ENCODE results near the gene FBXW2.

The FBXW2 gene

DNA sequence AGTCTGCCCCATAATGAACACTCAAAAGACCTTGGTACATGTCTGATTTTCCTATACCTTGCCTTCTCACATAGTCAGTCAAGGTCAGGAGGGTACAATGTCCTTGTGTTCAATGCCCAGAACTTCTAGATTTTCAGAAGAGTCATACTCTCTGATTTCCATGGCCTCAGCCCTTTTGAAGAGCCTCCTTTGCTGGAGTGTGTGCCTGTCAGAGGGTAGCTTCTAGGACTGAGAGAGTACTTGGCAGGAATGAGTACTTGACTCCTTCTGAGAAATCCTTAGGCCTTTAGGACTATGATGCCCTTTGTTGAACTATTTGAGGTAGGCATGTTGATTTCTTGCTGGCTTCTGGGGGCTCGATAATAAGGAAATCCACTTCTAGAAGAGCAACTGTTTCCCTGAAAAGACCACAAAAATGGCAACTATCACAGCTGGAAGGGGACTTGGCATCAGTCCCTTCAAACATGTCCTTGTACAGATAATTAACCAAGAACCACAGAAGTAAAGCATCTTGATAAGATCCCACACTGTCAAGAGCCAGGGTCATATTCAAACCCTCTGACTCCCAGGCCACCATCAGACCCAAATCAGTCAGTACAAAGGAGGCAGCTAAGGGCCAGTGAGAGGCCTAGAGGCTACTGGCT, 68.3 kb downstream of the FBXW2 start:
- DNase-seq (ENCODE audit: low spot score): no peak
- in situ Hi-C loops (cut with MboI; ENCODE audit: low pct_unique_long_range_greater_than_20kb, low sequenced_read_pairs, unreplicated experiment): loop anchor here (25.0 kb wide), 1 partner anchor 662 kb away; no protein-coding TSS in a partner anchor
- TF ChIP-seq, protein P1, sequence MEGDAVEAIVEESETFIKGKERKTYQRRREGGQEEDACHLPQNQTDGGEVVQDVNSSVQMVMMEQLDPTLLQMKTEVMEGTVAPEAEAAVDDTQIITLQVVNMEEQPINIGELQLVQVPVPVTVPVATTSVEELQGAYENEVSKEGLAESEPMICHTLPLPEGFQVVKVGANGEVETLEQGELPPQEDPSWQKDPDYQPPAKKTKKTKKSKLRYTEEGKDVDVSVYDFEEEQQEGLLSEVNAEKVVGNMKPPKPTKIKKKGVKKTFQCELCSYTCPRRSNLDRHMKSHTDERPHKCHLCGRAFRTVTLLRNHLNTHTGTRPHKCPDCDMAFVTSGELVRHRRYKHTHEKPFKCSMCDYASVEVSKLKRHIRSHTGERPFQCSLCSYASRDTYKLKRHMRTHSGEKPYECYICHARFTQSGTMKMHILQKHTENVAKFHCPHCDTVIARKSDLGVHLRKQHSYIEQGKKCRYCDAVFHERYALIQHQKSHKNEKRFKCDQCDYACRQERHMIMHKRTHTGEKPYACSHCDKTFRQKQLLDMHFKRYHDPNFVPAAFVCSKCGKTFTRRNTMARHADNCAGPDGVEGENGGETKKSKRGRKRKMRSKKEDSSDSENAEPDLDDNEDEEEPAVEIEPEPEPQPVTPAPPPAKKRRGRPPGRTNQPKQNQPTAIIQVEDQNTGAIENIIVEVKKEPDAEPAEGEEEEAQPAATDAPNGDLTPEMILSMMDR (IDR thresholded peaks at IDR 0.05; ENCODE audit: extremely low read depth, insufficient read depth, missing control alignments): no peak

DNA sequence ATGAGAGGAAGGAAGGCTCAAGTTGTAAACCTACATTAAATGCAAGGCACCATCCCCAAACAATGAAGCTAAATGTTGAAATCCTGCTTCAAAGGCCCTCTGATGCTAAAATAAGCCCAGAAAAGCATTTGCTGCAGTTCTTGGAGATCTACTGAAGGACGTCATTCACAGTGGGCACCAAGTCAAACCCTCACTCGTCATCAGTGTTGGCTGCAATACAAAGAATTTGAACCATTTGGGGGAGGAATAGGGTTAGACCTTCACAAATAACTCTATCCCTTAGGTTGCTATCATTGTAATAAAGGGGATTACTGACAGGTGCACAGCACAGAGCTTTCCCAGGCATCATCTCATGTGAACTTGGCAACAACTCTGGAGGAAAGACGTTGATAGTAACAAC, 69.7 kb downstream of the FBXW2 start:
- in situ Hi-C loops (cut with MboI; ENCODE audit: low pct_unique_long_range_greater_than_20kb, low sequenced_read_pairs, unreplicated experiment): no loop called here
- TF ChIP-seq, protein P1 (IDR thresholded peaks at IDR 0.05; ENCODE audit: extremely low read depth, insufficient read depth, missing control alignments): no peak
- no peak for DNase-seq (ENCODE audit: low spot score)

GRCh38 chr9:120720404-120720803, 72.8 kb downstream of the FBXW2 start:
- TF ChIP-seq, protein P1 (IDR thresholded peaks at IDR 0.05; ENCODE audit: extremely low read depth, insufficient read depth, missing control alignments): no peak
- in situ Hi-C loops (cut with MboI; ENCODE audit: low pct_unique_long_range_greater_than_20kb, low sequenced_read_pairs, unreplicated experiment): no loop called here
- DNase-seq (ENCODE audit: low spot score): no peak

- TF ChIP-seq, protein P1 (IDR thresholded peaks at IDR 0.05; ENCODE audit: extremely low read depth, insufficient read depth, missing control alignments): peak; percentile 11
- in situ Hi-C loops (cut with MboI; ENCODE audit: low pct_unique_long_range_greater_than_20kb, low sequenced_read_pairs, unreplicated experiment): no loop called here
- no peak for DNase-seq (ENCODE audit: low spot score)
Observed at GRCh38 chr9:120718316-120718715, 74.9 kb downstream of the FBXW2 start.

DNA sequence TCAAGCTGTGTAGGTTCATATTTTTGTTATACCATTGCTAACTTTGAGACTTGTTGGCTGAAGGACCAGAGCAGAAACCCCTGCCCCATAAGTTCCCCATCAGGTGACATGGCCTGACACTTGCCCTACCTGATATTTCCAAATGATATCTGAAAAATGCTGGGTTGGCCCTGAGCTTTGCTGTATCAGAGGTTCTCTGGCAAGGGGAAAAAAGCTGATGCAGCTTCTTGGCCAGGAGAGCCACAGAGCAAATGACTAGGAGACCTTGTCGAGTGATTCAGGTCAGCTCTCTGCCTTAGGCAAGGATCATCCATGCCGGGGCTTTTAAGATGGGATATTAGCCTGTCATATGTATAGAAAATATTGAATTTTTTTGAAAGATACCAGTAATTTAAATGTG, 76.0 kb downstream of the FBXW2 start:
- in situ Hi-C loops (cut with MboI; ENCODE audit: low pct_unique_long_range_greater_than_20kb, low sequenced_read_pairs, unreplicated experiment): no loop called here
- DNase-seq (ENCODE audit: low spot score): no peak
- TF ChIP-seq, protein P1 (IDR thresholded peaks at IDR 0.05; ENCODE audit: extremely low read depth, insufficient read depth, missing control alignments): no peak

DNA sequence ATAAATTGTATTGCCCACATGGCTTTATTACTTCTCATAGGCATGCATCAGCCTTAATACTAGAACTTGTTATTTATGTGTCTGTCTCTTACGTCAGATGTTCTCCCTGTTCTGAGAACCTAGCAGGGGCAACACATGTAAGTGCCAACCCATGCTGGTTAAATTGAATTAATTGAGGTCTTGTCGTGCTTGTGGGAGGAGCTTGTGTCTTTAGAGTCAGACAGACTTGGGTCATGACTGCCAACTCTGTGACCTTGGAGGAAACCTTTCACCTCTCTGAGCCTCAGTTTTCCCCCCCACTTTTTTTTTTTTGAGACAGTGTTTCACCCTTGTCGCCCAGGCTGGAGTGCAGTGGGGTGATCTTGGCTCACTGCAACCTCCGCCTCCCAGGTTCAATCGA, 76.7 kb downstream of the FBXW2 start:
- DNase-seq (ENCODE audit: low spot score): no peak
- in situ Hi-C loops (cut with MboI; ENCODE audit: low pct_unique_long_range_greater_than_20kb, low sequenced_read_pairs, unreplicated experiment): no loop called here
- TF ChIP-seq, protein P1 (IDR thresholded peaks at IDR 0.05; ENCODE audit: extremely low read depth, insufficient read depth, missing control alignments): no peak

Data from GM13977 (cell line).